Thyroid gland (tissue), 4 donors: Measurements from ENCODE around the gene U2SURP. TPM values are rescaled to one million over a fixed set of nuclear protein-coding genes. Genes with fewer than 3 reads are reported as not detected.

Experiments
- DNase-seq, 2 donors: peaks; one replicate each; pipeline ENCODE4 v3.0.0-alpha.2; 2019
- H3K27ac ChIP-seq, 3 donors: fragments of 200-600 bp; sonication (generic); 1 replicate in 2 of 3; 2 replicates in 1 of 3; pipeline ENCODE4 v1.5.1; 2016 to 2019; ENCODE audit warnings: mild to moderate bottlenecking in 1 of 3, moderate library complexity in 1 of 3
- H3K27me3 ChIP-seq: fragments of 200-600 bp; sonication (generic); one replicate; pipeline ENCODE4 v1.5.1; 2019
- H3K36me3 ChIP-seq, 2 donors: fragments of 200-600 bp; sonication (generic); one replicate each; pipeline ENCODE4 v1.5.1; 2016 to 2019
- H3K4me1 ChIP-seq, 2 donors: fragments of 200-600 bp; sonication (generic); one replicate each; pipeline ENCODE4 v1.5.1; 2017 to 2019
- H3K4me3 ChIP-seq, 3 donors: fragments of 200-600 bp; sonication (generic); replicated peaks in 1 of 3; 1 replicate in 2 of 3; 2 replicates in 1 of 3; pipeline ENCODE4 v1.5.1; 2016; ENCODE audit warnings: mild to moderate bottlenecking in 1 of 3
- H3K9me3 ChIP-seq: fragments of 200-600 bp; sonication (generic); one replicate; pipeline ENCODE4 v1.5.1; 2017
- CTCF ChIP-seq, 6 experiments: fragments of 200-600 bp in 3 of 6; fragments of 450-650 bp in 3 of 6; sonication (generic) in 3 of 6; IDR thresholded peaks; one replicate each; pipeline ENCODE4 v1.5.1; 2016 to 2019; ENCODE audit warnings: antibody characterized with exemption in 6 of 6, mild to moderate bottlenecking in 2 of 6, inconsistent platforms in 1 of 6, moderate library complexity in 1 of 6
- POLR2A ChIP-seq, 2 donors: fragments of 450-650 bp; IDR thresholded peaks; one replicate each; pipeline ENCODE4 v1.6.1; 2017; ENCODE audit warnings: antibody characterized with exemption in 2 of 2, mild to moderate bottlenecking in 2 of 2, moderate library complexity in 1 of 2
- WGBS, 2 donors: methylation state at CpG; one replicate each; pipeline ENCODE4 v1.1.5; 2017; 5-methylcytosine and 5-hydroxymethylcytosine counted together
- intact Hi-C: fragments of 100-400 bp; cut with DNase I; formaldehyde crosslinking; loops from one replicate; pipeline ENCODE4 v1.15.1; 2023
- total RNA-seq, 4 donors: library from RNA; depleted of rRNA; stranded (reverse); fragments of >200 nt; gene quantifications; one replicate each; pipeline ENCODE4 v1.2.3, GENCODE V29; 2016

U2SURP gene
- total RNA-seq, 4 donors from 2014 or later: 87.8 to 144 (median 102) TPM

- Histone ChIP-seq H3K4me1 (peaks cover 16 to 21% of the 10 kb centered on the region in 2 donors), H3K36me3 (no peaks in the 10 kb centered on the region), H3K27ac (peak overlapping the region; percentile 74 to 77 (median 76)), H3K4me3 (no peak overlapping the region), H3K27me3 (no peaks in the 10 kb centered on the region), H3K9me3 (no peaks in the 10 kb centered on the region)
- WGBS, 2 donors: 63% methylated on average over 9 of the region's 9 CpGs
- TF ChIP-seq CTCF (IDR thresholded peaks at IDR 0.05) (no peak), POLR2A (IDR thresholded peaks at IDR 0.05) (no peak)
- intact Hi-C loops: no loop called here
- peak in 1 of 2 donors; percentile 30 for DNase-seq
These were observed 89.8 kb downstream of the U2SURP start for GRCh38 chr3:143090976-143091837.

GRCh38 chr3:143092191-143092590 lies 90.8 kb downstream of the U2SURP start:
- TF ChIP-seq CTCF (IDR thresholded peaks at IDR 0.05): no peak
- TF ChIP-seq POLR2A (IDR thresholded peaks at IDR 0.05): no peak
- Histone ChIP-seq H3K27me3 (no peaks in the 10 kb centered on the region), H3K27ac (peak overlapping the region in 2 of 3 donors; percentile 25 to 76), H3K36me3 (no peaks in the 10 kb centered on the region), H3K4me3 (no peak overlapping the region), H3K4me1 (peaks cover 16 to 21% of the 10 kb centered on the region in 2 donors), H3K9me3 (no peaks in the 10 kb centered on the region)
- no peak for DNase-seq
- WGBS, 2 donors: 72 to 86% methylated on average over 1 of the region's 1 CpG
- intact Hi-C loops: no loop called here

- WGBS, 2 donors: 87 to 97% methylated on average over 2 of the region's 2 CpGs
- H3K9me3 ChIP-seq: no peaks in the 10 kb centered on the region
- no peak overlapping the region for H3K27ac ChIP-seq
- H3K36me3 ChIP-seq: no peaks in the 10 kb centered on the region
- H3K4me3 ChIP-seq: no peak overlapping the region
- TF ChIP-seq POLR2A (IDR thresholded peaks at IDR 0.05) (no peak), CTCF (IDR thresholded peaks at IDR 0.05) (no peak)
- no peak for DNase-seq
- peaks cover 14 to 27% of the 10 kb centered on the region in 2 donors for H3K4me1 ChIP-seq
- intact Hi-C loops: no loop called here
- no peaks in the 10 kb centered on the region for H3K27me3 ChIP-seq
These were observed 94.4 kb downstream of the U2SURP start for GRCh38 chr3:143095813-143096212.

GRCh38 chr3:143098032-143098764 lies 96.8 kb downstream of the U2SURP start:
- intact Hi-C loops: no loop called here
- H3K36me3 ChIP-seq: no peaks in the 10 kb centered on the region
- no peak overlapping the region for H3K27ac ChIP-seq
- DNase-seq: no peak
- H3K27me3 ChIP-seq: no peaks in the 10 kb centered on the region
- TF ChIP-seq CTCF (IDR thresholded peaks at IDR 0.05): no peak
- no peak for TF ChIP-seq POLR2A (IDR thresholded peaks at IDR 0.05)
- H3K4me1 ChIP-seq: peaks cover 0 to 7% of the 10 kb centered on the region in 2 donors
- H3K9me3 ChIP-seq: no peaks in the 10 kb centered on the region
- H3K4me3 ChIP-seq: no peak overlapping the region
- WGBS, 2 donors: 90 to 91% methylated on average over 5 of the region's 5 CpGs

DNA sequence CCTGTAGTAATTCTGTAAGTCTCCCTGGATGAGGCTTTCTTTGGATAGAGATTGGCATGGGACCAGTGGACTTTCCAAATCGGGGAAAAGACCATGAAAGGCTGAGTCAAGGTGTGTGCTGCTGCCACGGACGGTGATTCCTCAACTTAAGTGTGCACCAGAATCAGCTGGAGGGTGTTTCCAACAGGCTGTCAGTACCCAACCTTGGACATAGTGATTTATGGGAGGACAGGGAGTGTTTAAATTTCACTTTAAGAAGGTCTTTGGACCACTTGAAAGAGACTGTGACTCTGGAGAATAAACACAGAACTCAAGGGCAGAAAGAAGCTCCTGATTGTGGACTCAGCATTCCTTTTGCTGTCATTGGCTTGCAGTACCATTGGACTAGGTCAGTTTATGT lies 97.8 kb downstream of the U2SURP start:
- no peaks in the 10 kb centered on the region for H3K9me3 ChIP-seq
- DNase-seq: no peak
- no peaks in the 10 kb centered on the region for H3K27me3 ChIP-seq
- WGBS, 2 donors: 19 to 29% methylated on average over 3 of the region's 3 CpGs
- no peak overlapping the region for H3K27ac ChIP-seq
- H3K4me1 ChIP-seq: peaks cover 0 to 7% of the 10 kb centered on the region in 2 donors
- no peak for TF ChIP-seq CTCF (IDR thresholded peaks at IDR 0.05)
- TF ChIP-seq POLR2A (IDR thresholded peaks at IDR 0.05): no peak
- no peaks in the 10 kb centered on the region for H3K36me3 ChIP-seq
- no peak overlapping the region for H3K4me3 ChIP-seq
- intact Hi-C loops: no loop called here
